ENCODE measurements around the gene P4HB. TPM values are rescaled to one million over a fixed set of nuclear protein-coding genes. Genes with fewer than 3 reads are reported as not detected.

Gene P4HB
- polyA plus RNA-seq, 1 of the 3 experiments (the other 2 are of a cell fraction), result 165 TPM

DNA sequence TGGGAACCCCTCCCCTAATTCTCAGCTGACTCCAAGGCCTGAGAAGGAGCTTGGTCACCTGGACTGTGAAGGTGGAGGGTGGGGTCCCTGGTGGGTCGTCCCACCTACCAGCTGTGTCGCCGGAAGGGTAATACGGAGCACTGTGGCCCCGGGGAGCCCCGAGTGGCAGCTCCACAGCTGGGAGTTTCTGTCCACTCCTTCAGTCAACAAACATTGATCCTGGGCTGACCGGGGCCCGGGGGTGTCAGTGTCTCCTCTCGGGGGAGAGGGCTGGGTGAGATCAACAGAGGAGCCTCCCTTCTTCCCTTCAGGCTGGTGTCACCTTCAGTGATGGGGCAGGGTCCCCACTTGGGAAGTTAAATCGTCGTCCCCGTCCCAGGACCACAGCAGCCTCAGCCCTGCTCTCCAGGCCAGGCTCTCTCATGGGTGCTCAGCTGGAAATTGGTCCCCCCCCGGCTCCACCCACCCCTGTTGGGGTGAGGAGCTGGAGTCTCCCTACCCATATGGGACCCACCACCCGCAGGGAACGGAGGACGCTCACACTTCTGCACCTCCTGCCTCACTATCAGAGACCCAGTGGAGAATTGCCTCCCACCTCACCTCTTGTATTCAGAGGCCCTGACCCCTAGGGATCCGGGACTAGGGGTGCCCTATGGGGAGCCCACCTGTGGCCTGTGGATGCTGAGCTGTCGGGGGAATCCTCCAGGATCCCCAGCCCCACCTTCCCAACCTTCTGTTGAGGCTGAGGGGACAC is 54.5 kb downstream of the P4HB start:
- ChIA-PET POLR2A (interaction anchor here (0.6 to 0.8 kb wide), 3 partner anchors 9 to 24 kb away, joined by 3 read pairs; no protein-coding TSS in a partner anchor), CTCF (interaction anchor here (0.6 to 7.3 kb wide), 15 partner anchors 9 to 399 kb away, joined by 3 to 60 read pairs (median 4); partner anchors contain the start of genes ARHGDIA and MCRIP1)
- Histone ChIP-seq H3K9me3 (no peaks in the 10 kb centered on the region), H3K9me2 (no peaks in the 10 kb centered on the region), H3K4me2 (no peak overlapping the region), H3K9ac (no peak overlapping the region), H2AFZ (ENCODE audit: low read depth) (no peak overlapping the region), H3F3A (replicated peaks; ENCODE audit: insufficient read depth) (no peaks in the 10 kb centered on the region), H3K27ac (ENCODE audit: low read depth in 2 of 2, low read length in 1 of 2) (no peak overlapping the region), H4K20me1 (ENCODE audit: insufficient read depth) (no peaks in the 10 kb centered on the region), H3K4me3 (ENCODE audit: low read depth in 2 of 2, low read length in 1 of 2) (no peak overlapping the region), H3K4me1 (ENCODE audit: control insufficient read depth in 1 of 2, insufficient read depth in 2 of 2, low read depth in 1 of 2, low read length in 1 of 2) (peaks cover 0 to 14% of the 10 kb centered on the region in 2 experiments; a peak in 1 of 4 replicates), H3K27me3 (ENCODE audit: insufficient read depth) (peaks cover 94% of the 10 kb centered on the region), H3K79me2 (ENCODE audit: insufficient read depth) (no peaks in the 10 kb centered on the region), H3K36me3 (replicated peaks in 1 of 2; ENCODE audit: control insufficient read depth in 1 of 2, insufficient read depth in 2 of 2, low read length in 1 of 2) (no peaks in the 10 kb centered on the region)
- TF ChIP-seq, protein P1, sequence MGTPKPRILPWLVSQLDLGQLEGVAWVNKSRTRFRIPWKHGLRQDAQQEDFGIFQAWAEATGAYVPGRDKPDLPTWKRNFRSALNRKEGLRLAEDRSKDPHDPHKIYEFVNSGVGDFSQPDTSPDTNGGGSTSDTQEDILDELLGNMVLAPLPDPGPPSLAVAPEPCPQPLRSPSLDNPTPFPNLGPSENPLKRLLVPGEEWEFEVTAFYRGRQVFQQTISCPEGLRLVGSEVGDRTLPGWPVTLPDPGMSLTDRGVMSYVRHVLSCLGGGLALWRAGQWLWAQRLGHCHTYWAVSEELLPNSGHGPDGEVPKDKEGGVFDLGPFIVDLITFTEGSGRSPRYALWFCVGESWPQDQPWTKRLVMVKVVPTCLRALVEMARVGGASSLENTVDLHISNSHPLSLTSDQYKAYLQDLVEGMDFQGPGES (IDR thresholded peaks at IDR 0.05; ENCODE audit: low read depth, low read length), result no peak
- TF ChIP-seq ELF1 (IDR thresholded peaks at IDR 0.05) (no peak), RAD21 (IDR thresholded peaks at IDR 0.05; ENCODE audit: low read length) (no peak), FOXJ3 (CRISPR knock-in tag; IDR thresholded peaks at IDR 0.05) (no peak), MXI1 (IDR thresholded peaks at IDR 0.05; ENCODE audit: low read depth, low read length) (no peak), NFIC (IDR thresholded peaks at IDR 0.05; ENCODE audit: borderline replicate concordance) (no peak), TAF1 (IDR thresholded peaks at IDR 0.05; ENCODE audit: borderline replicate concordance, low read depth, low read length) (no peak), NRF1 (IDR thresholded peaks at IDR 0.05; ENCODE audit: low read depth, low read length) (no peak)
- TF ChIP-seq, protein P2, sequence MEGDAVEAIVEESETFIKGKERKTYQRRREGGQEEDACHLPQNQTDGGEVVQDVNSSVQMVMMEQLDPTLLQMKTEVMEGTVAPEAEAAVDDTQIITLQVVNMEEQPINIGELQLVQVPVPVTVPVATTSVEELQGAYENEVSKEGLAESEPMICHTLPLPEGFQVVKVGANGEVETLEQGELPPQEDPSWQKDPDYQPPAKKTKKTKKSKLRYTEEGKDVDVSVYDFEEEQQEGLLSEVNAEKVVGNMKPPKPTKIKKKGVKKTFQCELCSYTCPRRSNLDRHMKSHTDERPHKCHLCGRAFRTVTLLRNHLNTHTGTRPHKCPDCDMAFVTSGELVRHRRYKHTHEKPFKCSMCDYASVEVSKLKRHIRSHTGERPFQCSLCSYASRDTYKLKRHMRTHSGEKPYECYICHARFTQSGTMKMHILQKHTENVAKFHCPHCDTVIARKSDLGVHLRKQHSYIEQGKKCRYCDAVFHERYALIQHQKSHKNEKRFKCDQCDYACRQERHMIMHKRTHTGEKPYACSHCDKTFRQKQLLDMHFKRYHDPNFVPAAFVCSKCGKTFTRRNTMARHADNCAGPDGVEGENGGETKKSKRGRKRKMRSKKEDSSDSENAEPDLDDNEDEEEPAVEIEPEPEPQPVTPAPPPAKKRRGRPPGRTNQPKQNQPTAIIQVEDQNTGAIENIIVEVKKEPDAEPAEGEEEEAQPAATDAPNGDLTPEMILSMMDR (IDR thresholded peaks at IDR 0.05), result no peak
- TF ChIP-seq, protein P3, sequence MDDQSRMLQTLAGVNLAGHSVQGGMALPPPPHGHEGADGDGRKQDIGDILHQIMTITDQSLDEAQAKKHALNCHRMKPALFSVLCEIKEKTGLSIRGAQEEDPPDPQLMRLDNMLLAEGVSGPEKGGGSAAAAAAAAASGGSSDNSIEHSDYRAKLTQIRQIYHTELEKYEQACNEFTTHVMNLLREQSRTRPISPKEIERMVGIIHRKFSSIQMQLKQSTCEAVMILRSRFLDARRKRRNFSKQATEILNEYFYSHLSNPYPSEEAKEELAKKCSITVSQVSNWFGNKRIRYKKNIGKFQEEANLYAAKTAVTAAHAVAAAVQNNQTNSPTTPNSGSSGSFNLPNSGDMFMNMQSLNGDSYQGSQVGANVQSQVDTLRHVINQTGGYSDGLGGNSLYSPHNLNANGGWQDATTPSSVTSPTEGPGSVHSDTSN (IDR thresholded peaks at IDR 0.05), result no peak
- no peak for DNase-seq
- 23% methylated on average over 12 of the region's 18 CpGs for WGBS (ENCODE audit: low lambda C conversion rate)

Data from SK-N-SH (cell line).